ENCODE data around the gene CACNA1D.

CACNA1D gene

GRCh38 chr3:53721187-53722119 is 227.0 kb downstream of the CACNA1D start:
- DNase-seq = peak; percentile 9

- no peak for DNase-seq
Observed at GRCh38 chr3:53724566-53724965, 230.2 kb downstream of the CACNA1D start.

GRCh38 chr3:53725387-53725995 is 231.1 kb downstream of the CACNA1D start:
- DNase-seq = no peak

- no peak for DNase-seq
Observed at GRCh38 chr3:53726643-53727042, 232.2 kb downstream of the CACNA1D start.

- no peak for DNase-seq
Observed at GRCh38 chr3:53728606-53729005, 234.2 kb downstream of the CACNA1D start.

- no peak for DNase-seq
Observed at GRCh38 chr3:53729159-53729558, 234.7 kb downstream of the CACNA1D start.

- DNase-seq = no peak
Observed at GRCh38 chr3:53729618-53730017, 235.2 kb downstream of the CACNA1D start.

GRCh38 chr3:53730576-53730975 is 236.2 kb downstream of the CACNA1D start:
- no peak for DNase-seq

GRCh38 chr3:53731934-53732624 is 237.7 kb downstream of the CACNA1D start:
- no peak for DNase-seq

- no peak for DNase-seq
Observed at GRCh38 chr3:53733446-53733845, 239.0 kb downstream of the CACNA1D start.

GRCh38 chr3:53739966-53740365 is 245.6 kb downstream of the CACNA1D start:
- no peak for DNase-seq

- DNase-seq = no peak
Observed at GRCh38 chr3:53740956-53741355, 246.5 kb downstream of the CACNA1D start.

- DNase-seq = no peak
Observed at GRCh38 chr3:53744351-53744750, 249.9 kb downstream of the CACNA1D start.

GRCh38 chr3:53747559-53747958 is 253.1 kb downstream of the CACNA1D start:
- no peak for DNase-seq

GRCh38 chr3:53748512-53749271 is 254.3 kb downstream of the CACNA1D start:
- no peak for DNase-seq

- no peak for DNase-seq
Observed at GRCh38 chr3:53749448-53749847, 255.0 kb downstream of the CACNA1D start.

GRCh38 chr3:53750253-53751210 is 256.1 kb downstream of the CACNA1D start:
- DNase-seq = no peak

- DNase-seq = no peak
Observed at GRCh38 chr3:53753518-53754183, 259.2 kb downstream of the CACNA1D start.

- DNase-seq = no peak
Observed at GRCh38 chr3:53754325-53754724, 259.9 kb downstream of the CACNA1D start.

GRCh38 chr3:53758846-53759245 is 264.4 kb downstream of the CACNA1D start:
- no peak for DNase-seq

- DNase-seq = no peak
Observed at GRCh38 chr3:53763353-53763752, 268.9 kb downstream of the CACNA1D start.
